Lung (tissue), 12 donors: ENCODE results near the gene GPC6. TPM values are rescaled to one million over a fixed set of nuclear protein-coding genes. Genes with fewer than 3 reads are reported as not detected.

ENCODE experiments used
- ATAC-seq: fragments of 200-7000 bp; cut with Tn5 transposase; one replicate; pipeline ENCODE4 v1.9.1; 2020; ENCODE audit warnings: moderate number of reproducible peaks; ENCODE audit not compliant: insufficient read depth, low FRiP score
- DNase-seq, 3 donors: peaks; one replicate each; pipeline ENCODE4 v3.0.0-alpha.2; 2013 to 2017
- H3K27ac ChIP-seq, 2 donors: one replicate each; pipeline ENCODE4 v1.5.1; 2013; ENCODE audit warnings: mild to moderate bottlenecking in 2 of 2, moderate library complexity in 2 of 2, control low read depth in 1 of 2, inconsistent platforms in 1 of 2, low read depth in 1 of 2, low read length in 1 of 2
- H3K27me3 ChIP-seq, 3 donors: one replicate each; pipeline ENCODE4 v1.5.1; 2013; ENCODE audit warnings: low read length in 2 of 3; ENCODE audit not compliant: control insufficient read depth in 3 of 3, insufficient read depth in 3 of 3
- H3K36me3 ChIP-seq, 4 donors: one replicate each; pipeline ENCODE4 v1.5.1; 2013; ENCODE audit warnings: low read length in 4 of 4, mild to moderate bottlenecking in 1 of 4, moderate library complexity in 1 of 4; ENCODE audit not compliant: control insufficient read depth in 4 of 4, insufficient read depth in 4 of 4
- H3K4me1 ChIP-seq, 5 donors: one replicate each; pipeline ENCODE4 v1.5.1; 2013; ENCODE audit warnings: low read length in 5 of 5, mild to moderate bottlenecking in 2 of 5, moderate library complexity in 1 of 5; ENCODE audit not compliant: control insufficient read depth in 5 of 5, insufficient read depth in 5 of 5
- H3K4me3 ChIP-seq: one replicate; pipeline ENCODE4 v1.5.1; 2013; ENCODE audit warnings: mild to moderate bottlenecking, control low read depth, moderate library complexity
- H3K9ac ChIP-seq, 2 donors: one replicate each; pipeline ENCODE4 v1.5.1; 2013; ENCODE audit warnings: low read length in 2 of 2, control low read depth in 1 of 2; ENCODE audit not compliant: insufficient read depth in 1 of 2
- H3K9me3 ChIP-seq, 4 donors: one replicate each; pipeline ENCODE4 v1.5.1; 2013; ENCODE audit warnings: low read length in 3 of 4, mild to moderate bottlenecking in 1 of 4, moderate library complexity in 1 of 4; ENCODE audit not compliant: control insufficient read depth in 4 of 4, insufficient read depth in 3 of 4
- WGBS, 2 donors: extraction: QIAGEN DNeasy Blood & Tissue Kit; methylation state at CpG; one replicate each; pipeline ENCODE4 v1.1.7; 2013; 5-methylcytosine and 5-hydroxymethylcytosine counted together
- polyA plus RNA-seq, 2 donors: library from polyadenylated mRNA; stranded (reverse); fragments of 200-250 nt; gene quantifications; one replicate each; pipeline ENCODE4 v1.2.1, GENCODE V29; 2013
- total RNA-seq, 2 donors: library from RNA; depleted of rRNA in 1 of 2; stranded (reverse); fragments of >200 nt in 1 of 2; gene quantifications; one replicate each; pipeline ENCODE4 v1.2.1, GENCODE V29; 2014 to 2021
- TF ChIP-seq, protein P1 (sequence below): IDR thresholded peaks from 2 replicates; pipeline ENCODE4 v1.5.1; 2012; ENCODE audit warnings: mild to moderate bottlenecking; ENCODE audit errors: control extremely low read depth, extremely low read depth
- donor health status: control.
- donor health status: control.
- donor health status: Bipolar disorder and iron deficiency.
- donor health status: healthy.
- donor health status: DM: yes; HTN: yes; CAD: no.

Gene GPC6
- total and polyA plus RNA-seq, 4 donors = 0.45 to 31.4 (median 4.8) TPM

DNA sequence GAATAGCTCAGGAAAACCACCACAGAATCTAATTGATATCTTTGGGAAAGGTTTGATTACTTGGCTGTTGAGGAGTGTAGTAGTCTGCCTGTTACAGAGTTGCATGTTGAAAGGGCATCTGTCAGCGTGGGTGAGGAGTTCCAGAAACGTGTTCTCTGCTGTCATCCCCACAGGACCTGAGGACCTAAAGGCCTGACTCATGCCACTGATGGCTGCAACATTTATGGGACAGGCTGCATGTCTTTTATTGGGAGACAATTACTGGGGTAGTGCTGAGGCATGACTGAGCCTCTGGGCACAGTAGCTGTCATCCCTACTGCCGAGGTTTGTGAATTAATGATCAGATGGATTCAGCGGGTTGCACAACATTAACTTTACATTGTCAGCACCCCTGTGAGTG lies 525.9 kb downstream of the GPC6 start:
- Histone ChIP-seq H3K27ac (no peak overlapping the region), H3K4me1 (no peaks in the 10 kb centered on the region), H3K9ac (no peak overlapping the region), H3K27me3 (no peaks in the 10 kb centered on the region), H3K4me3 (no peak overlapping the region), H3K36me3 (no peaks in the 10 kb centered on the region), H3K9me3 (no peaks in the 10 kb centered on the region)
- ATAC-seq = no peak
- TF ChIP-seq, protein P1, sequence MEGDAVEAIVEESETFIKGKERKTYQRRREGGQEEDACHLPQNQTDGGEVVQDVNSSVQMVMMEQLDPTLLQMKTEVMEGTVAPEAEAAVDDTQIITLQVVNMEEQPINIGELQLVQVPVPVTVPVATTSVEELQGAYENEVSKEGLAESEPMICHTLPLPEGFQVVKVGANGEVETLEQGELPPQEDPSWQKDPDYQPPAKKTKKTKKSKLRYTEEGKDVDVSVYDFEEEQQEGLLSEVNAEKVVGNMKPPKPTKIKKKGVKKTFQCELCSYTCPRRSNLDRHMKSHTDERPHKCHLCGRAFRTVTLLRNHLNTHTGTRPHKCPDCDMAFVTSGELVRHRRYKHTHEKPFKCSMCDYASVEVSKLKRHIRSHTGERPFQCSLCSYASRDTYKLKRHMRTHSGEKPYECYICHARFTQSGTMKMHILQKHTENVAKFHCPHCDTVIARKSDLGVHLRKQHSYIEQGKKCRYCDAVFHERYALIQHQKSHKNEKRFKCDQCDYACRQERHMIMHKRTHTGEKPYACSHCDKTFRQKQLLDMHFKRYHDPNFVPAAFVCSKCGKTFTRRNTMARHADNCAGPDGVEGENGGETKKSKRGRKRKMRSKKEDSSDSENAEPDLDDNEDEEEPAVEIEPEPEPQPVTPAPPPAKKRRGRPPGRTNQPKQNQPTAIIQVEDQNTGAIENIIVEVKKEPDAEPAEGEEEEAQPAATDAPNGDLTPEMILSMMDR = no peak
- no peak for DNase-seq
- WGBS, 2 donors = 90% methylated on average over 4 of the region's 4 CpGs

DNA sequence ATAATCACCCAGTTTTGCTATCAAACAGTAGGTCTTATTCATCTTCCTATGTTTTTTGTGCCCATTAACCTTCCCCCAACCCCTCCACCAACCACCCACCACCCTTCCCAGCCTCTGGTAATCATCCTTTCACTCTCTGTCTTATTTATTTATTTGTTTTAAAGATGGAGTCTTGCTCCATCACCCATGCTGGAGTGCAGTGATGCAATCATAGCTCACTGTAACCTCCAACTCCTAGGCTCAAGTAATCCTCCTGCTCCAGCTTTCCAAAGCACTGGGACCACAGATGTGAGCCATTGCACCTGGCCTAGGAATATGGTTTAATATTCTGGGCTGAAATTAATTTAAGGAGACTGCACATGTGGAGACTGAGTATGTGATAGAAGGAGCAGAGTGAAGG lies 527.0 kb downstream of the GPC6 start:
- Histone ChIP-seq H3K9me3 (no peaks in the 10 kb centered on the region), H3K4me1 (no peaks in the 10 kb centered on the region), H3K4me3 (no peak overlapping the region), H3K36me3 (no peaks in the 10 kb centered on the region), H3K9ac (no peak overlapping the region), H3K27ac (no peak overlapping the region), H3K27me3 (no peaks in the 10 kb centered on the region)
- DNase-seq (no peak), ATAC-seq (no peak)
- TF ChIP-seq, protein P1 = no peak

DNA sequence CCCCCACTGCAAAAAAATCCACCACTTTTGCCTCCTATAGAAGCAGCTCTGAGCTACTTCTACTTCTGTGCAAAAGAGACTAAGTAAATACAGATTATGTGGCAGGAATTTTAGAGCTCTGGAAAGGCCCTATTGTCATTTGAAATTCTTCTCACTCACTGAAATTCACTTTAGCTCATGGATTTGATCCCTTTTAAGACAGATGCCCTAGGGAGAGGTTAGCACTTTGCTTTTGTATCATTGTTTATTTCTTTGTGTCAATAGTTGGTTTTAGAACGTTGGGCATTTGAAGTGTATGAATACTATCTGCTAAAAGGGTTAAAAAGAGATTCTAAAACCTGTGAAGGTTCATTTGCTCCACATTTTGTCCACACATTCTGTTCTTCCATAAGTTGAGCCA lies 528.7 kb downstream of the GPC6 start:
- Histone ChIP-seq H3K4me3 (no peak overlapping the region), H3K9ac (no peak overlapping the region), H3K36me3 (no peaks in the 10 kb centered on the region), H3K4me1 (no peaks in the 10 kb centered on the region), H3K9me3 (no peaks in the 10 kb centered on the region), H3K27me3 (no peaks in the 10 kb centered on the region), H3K27ac (no peak overlapping the region)
- ATAC-seq = no peak
- TF ChIP-seq, protein P1 = no peak
- WGBS, 2 donors = 28 to 38% methylated on average over 1 of the region's 1 CpG
- no peak for DNase-seq

DNA sequence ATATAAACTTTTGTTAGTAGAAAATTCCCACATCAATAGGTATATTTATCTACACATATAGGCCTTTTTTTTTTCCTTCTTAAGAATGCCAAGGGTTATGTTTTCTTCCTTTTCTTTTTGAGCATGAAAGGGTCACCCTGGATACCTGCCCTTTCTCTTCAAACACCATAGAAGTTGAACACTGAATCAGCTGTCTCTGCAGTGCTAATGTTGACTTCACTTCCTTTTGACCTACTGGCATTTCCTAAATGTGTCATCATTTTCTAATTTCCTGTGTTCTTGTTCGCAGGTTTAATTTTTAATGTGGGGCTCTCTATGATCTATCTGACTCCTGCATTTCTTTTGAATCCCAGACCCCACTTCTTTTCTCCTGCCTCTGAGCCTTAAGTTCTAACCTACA lies 532.0 kb downstream of the GPC6 start:
- H3K36me3 ChIP-seq = no peaks in the 10 kb centered on the region
- H3K9ac ChIP-seq = no peak overlapping the region
- TF ChIP-seq, protein P1 = no peak
- WGBS, 2 donors = 61 to 67% methylated on average over 1 of the region's 1 CpG
- no peaks in the 10 kb centered on the region for H3K9me3 ChIP-seq
- H3K27ac ChIP-seq = no peak overlapping the region
- no peaks in the 10 kb centered on the region for H3K4me1 ChIP-seq
- H3K27me3 ChIP-seq = no peaks in the 10 kb centered on the region
- H3K4me3 ChIP-seq = no peak overlapping the region
- DNase-seq = no peak
- ATAC-seq = no peak
